Measurements from ENCODE around the gene ADGRL3.

The ADGRL3 gene

DNA sequence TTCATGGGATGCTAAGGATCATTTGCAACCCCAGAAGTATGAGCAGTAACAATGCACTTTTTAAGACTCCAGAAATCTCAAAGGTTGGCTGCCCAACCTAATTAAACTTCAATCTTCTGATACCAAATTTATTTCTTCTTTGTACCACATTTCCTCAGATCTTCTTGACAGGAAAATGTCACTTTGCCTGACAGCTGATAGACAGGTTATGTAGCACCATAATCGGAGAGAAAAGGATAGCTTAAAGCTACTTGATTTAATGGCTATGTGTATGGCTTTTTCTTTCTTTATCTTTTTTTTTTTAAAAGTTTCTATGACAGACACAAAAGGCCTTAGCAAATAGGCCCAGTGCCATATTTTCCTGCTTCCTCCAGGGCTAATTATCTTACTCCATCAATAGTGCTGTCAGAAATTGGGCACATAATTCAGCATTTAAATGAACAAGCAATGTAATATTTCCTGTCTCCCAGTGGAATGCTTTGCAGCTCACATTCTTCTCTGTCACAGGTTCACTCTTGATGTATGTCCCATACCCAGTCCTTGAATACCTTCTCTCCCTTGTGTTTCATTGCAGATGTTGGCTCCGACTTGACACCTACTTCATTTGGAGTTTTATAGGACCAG, 795.7 kb downstream of the ADGRL3 start:
- DNase-seq (ENCODE audit: low read depth in 3 of 3): no peak

DNA sequence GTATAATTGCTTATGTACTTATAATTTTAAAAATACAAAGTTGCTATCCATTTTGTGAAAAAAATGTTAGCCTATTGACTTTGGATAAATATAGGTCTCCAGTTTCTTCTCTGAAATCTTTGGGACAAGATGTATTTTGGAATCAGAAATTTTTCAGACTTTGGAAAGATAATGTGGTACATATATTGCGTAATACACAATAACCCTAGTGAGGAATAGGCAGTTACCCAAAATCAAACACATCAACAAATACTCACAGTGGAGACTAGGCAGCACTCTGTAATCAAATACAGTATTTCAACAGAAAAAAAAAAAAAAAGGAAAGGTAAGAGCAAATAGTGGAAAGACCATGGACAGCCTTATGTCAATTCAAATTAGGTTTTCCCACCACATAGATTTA, 796.8 kb downstream of the ADGRL3 start:
- no peak for DNase-seq (ENCODE audit: low read depth in 3 of 3)

DNA sequence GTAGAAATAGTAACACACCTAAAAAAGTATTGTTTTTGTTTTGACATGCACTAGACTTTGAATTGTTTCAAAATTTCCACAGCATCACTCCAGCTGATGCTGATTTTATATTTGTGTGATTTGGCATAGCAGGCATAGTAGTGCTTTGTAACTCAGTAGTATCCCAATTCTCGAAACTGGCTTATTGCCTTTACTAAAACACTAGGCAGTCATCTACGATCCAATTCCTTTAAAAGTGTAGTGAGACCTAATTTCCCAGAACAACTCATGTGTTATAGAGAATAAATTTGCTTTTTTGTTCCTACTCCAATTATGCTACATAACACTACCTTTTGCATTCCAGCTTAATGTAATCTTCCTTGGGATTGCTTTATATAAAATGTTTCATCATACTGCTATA, 797.7 kb downstream of the ADGRL3 start:
- DNase-seq (ENCODE audit: low read depth in 3 of 3): no peak

DNA sequence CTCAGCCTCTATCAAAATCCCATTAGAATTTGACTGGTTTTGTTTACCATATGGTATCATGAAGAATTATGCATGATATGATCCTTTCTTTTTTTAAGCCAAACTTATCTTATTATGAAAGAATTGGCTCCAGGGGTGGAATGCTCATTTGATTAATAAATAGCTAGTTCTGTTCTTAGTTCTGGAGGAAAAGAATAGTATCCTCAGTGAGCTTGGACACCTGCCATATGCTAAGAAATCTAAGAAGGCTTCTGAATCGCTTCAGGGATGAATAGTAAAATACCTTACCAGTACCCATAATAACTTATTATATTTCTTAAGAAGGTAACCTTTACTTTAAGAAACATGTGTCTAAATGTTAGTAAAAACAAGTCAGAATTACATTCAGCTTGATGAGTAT, 803.6 kb downstream of the ADGRL3 start:
- DNase-seq (ENCODE audit: low read depth in 3 of 3): no peak

DNA sequence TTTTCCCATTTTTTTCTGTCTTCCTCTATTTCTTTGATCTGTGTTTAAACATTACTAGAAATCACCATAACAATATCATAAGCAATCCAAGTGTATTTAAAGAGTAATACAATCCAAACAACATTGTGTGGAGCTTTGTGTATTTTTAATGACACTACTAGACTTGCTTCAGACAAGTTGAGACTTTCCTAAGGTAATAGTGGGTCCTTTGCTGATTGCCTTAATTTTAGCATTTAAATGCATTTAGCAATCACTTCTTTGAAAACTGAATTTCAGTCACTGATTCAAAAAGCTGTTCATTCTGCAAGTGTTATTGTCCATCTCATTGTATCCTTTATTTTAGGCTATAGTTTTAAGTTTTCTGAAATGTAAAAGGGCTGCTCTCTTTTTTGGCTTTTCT, 804.8 kb downstream of the ADGRL3 start:
- DNase-seq (ENCODE audit: low read depth in 3 of 3): no peak

DNA sequence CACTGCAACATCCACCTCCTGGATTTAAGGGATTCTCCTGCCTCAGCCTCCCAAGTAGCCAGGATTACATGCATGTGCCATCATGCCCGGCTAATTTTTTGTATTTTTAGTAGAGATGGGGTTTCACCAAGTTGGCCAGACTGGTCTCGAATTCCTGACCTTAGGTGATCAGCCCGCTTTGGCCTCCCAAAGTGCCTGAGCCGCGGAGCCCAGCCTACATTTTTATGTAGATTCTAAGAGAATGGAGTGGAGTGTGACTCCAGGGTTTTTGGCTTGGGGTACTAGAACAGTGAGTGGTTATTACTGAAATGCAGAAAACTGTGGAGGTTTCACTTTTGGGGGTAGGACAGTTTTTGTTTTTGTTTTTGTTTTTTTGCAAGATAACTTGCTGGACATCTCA, 806.0 kb downstream of the ADGRL3 start:
- DNase-seq (ENCODE audit: low read depth in 3 of 3): no peak

DNA sequence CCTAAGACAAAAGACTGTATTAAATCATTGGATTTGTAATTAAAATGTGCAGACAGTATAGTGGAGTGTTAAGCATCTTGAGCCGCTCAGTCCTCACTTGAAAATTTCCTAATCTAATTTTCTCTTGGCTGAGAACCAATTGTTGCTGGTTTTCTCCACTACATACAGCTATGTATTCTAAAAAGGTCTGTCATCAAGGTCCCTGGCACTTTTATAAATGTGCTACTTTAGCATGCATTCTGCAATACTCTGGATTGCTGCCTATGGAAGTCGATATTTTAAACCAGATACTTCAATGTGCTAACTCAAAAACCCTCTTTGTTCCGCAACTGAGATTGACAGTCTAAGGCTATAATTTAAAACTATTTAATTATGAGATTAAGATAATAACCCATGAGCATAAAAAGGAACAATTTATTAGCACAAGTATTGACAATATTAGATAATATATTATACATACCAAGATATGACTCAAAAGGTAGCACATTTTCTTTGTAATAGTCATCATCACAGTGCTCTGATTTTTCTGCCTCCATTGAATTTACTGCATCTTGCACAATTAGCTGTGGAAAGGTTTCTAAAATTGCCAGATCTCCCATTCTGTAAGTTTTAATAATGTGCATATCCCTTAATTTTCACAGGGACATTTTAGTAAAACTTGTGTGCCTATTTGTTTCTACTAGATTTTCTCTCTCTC, 815.1 kb downstream of the ADGRL3 start:
- DNase-seq (ENCODE audit: low read depth in 3 of 3): no peak

DNA sequence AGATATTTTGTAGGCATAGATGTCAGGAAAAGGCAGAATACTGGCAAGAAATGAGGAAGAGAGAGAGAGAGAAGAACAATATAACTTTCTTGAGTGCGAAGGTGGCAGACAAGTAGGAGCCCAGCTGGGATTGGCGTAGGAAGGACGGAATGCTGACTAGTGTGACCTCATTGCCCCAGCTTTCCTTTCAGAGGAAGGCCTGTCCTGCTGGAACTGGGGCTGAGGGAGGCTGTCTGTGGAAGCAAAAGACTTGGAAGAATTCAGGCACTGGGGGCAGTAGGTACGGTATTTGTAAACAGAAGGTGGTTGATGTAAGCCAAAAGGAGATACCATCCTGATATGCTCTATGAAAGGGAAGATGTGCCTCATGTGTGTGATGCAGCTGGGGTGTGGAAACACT, 818.4 kb downstream of the ADGRL3 start:
- no peak for DNase-seq (ENCODE audit: low read depth in 3 of 3)

DNA sequence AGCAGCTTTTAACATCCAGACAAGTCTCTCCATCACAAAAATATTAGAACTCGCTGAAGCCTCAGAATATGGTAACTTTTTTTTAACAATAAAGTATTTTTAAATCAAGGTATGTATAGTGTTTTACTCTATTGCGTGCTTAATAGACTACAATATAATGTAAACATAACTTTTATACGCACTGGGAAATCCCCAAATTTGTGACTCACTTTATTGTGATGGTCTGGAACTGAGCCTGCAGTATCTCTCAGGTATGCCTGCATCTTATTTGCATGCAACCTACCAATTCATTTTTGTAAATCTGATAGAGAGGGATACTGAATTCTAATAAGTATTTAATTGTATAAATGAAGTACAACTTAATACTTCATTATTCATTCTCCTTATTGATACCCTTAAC, 823.5 kb downstream of the ADGRL3 start:
- DNase-seq (ENCODE audit: low read depth in 3 of 3): no peak

DNA sequence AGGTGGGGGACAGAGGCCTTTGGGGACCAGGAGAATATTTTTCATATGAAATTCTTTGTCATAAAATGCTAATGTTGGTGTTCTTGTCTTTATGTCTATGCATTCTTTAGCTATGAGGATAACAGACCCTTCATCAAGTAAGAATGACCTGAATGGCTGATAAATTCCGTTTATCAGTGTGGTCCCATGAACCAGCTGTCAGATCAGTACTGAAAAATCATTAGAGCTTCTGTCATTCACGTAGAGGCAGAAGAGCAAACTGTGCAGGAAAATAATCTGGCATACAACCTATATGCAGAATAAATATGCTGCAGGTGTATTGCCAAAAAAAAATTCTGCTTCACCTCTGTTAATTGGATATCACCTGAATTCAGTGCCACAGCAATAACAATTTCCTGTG, 828.6 kb downstream of the ADGRL3 start:
- DNase-seq (ENCODE audit: low read depth in 3 of 3): no peak

DNA sequence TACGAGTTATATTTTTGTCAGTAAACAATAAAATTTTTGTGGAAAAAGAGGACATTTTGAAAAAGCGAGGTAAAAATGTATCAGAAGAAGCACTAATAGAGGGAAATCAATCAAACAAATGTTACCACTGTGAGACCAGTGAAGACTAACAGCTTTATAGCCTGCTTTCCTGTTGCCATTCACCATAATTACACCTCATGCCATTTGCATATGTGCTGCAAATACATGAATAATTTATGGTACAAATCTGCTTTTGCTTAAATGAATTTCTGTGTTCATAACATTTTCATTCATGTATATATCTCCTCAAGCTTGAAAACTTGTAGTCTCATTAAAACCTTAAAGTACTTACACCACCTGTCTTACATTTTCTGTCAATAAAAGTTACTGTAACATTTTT, 830.8 kb downstream of the ADGRL3 start:
- no peak for DNase-seq (ENCODE audit: low read depth in 3 of 3)

DNA sequence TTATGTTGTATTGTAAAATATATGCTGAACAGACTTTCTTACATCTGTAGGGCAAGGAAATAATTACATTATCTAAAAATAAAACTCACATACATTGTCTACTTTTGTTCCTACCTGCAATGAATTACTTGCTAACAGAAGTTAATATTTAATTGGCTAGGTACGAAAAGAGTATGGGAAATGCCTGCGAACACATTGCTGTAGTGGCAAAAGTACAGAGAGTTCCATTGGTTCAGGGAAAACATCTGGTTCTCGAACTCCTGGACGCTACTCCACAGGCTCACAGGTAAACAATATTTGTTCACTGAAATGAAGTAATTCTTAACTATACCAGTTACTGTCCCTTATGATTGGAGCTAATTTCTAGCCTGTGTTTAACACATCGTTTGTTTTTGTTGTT, 837.4 kb downstream of the ADGRL3 start:
- no peak for DNase-seq (ENCODE audit: low read depth in 3 of 3)

DNA sequence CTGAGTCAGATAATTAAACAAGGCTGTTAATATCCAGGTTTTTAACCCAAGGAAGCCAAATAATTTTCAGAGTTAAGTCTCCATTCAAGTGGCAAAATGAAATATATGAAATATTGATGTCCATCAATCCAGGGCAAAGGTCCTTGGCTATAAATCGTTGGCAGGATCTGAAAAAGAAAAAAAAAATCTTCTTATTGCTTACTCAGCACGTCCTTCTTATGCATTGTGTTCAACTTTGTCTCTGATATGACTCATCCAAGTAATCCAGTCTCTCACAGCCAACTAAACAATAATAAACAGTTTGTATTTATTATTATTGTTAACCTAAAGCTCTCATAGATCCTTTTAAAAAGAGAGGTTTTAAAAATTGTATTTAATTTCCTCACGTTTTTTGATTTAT, 851.2 kb downstream of the ADGRL3 start:
- no peak for DNase-seq (ENCODE audit: low read depth in 3 of 3)

DNA sequence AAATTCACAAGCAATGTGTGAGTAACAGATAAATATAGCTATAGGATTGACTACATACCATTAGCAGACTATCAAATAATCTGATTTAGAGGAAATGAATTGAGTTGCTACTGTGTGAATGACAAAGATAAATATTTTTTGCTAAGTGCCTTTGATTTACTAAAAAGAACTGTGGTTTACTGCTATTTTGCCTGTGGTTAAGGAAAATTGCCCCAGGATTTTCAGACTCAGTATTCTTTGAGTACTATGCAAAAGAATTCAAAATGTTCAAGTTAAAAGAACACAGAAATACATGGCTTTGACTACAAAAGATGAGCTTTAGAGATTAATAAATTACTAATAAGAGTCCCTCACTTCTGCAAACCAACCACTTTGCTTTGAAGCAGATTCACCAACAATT, 853.8 kb downstream of the ADGRL3 start:
- no peak for DNase-seq (ENCODE audit: low read depth in 3 of 3)

DNA sequence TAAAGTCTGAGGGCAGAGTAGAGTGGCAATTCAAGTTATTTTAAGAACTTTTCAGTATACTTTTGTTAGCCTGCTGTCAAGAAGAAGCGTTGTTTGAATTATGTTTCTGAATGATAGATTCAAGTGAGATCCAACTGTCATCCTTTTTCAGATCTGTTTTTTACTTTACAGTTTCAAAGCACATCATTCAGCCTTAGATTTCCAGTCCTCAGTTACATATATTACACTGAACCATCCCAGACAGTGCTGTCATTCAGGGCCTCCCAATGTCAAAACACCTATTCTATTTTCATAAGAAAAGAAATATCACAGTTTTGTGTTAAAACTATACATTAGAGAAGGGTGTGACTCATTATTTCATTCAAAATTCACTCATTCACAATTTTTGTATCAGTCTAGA, 856.9 kb downstream of the ADGRL3 start:
- no peak for DNase-seq (ENCODE audit: low read depth in 3 of 3)

DNA sequence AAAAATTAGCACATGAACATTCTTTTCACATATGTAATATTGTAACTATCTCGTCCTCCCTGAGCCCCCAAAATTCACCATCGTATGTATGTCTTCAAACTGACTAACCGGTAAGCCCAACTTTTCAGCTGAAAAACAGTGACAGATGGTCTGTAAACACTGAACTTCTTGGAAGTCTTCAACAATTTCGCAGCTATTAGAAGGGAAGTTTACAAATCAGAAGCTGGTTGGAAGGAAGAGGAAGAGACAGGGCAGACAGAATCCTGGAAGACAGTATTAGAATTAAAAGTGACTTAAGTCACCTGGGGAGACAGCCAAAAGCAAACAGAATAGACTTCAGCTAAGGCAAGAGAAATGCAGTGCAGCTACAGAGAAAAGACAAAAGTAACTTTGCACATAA, 858.4 kb downstream of the ADGRL3 start:
- DNase-seq (ENCODE audit: low read depth in 3 of 3): no peak

DNA sequence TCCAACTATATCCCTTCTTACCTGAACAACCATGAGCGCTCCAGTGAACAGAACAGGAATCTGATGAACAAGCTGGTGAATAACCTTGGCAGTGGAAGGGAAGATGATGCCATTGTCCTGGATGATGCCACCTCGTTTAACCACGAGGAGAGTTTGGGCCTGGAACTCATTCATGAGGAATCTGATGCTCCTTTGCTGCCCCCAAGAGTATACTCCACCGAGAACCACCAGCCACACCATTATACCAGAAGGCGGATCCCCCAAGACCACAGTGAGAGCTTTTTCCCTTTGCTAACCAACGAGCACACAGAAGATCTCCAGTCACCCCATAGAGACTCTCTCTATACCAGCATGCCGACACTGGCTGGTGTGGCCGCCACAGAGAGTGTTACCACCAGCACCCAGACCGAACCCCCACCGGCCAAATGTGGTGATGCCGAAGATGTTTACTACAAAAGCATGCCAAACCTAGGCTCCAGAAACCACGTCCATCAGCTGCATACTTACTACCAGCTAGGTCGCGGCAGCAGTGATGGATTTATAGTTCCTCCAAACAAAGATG, 870.2 kb downstream of the ADGRL3 start:
- no peak for DNase-seq (ENCODE audit: low read depth in 3 of 3)

DNA sequence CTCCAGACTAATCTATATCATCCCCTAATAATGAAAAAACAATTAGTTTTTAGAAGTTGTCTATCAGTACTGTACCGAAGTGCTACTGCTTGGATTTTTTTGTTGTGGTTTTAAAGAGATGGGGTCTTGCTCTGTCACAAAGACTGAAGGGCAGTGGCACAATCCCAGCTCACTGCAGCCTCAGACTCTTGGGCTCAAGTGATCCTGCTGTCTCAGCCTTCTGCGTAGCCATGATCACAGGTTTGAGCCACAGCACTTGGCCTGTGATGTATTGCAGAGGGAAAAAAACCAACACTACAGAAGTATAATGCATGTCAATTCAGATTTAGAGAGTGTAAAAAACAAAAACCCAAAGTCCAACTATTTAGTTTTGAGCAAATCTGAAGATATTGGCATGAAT, 875.0 kb downstream of the ADGRL3 start:
- DNase-seq (ENCODE audit: low read depth in 3 of 3): no peak

DNA sequence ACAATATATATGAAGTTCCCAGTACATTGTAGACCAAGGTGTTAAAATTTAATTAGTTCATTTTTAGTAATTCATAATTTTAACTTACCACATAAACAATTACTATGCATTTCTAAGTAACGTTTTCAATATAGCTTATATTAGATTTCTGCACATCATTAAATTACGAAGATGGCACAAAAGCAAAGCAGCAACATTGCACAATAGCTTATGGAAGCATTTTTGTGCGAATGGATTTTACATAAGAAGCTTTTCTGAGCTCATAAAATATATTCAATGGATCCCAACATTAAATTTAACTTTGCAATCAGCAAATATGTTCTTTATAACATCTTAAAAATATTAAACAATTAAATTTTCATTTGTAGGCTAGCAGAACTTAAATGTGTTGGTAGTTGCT, 875.4 kb downstream of the ADGRL3 start:
- DNase-seq (ENCODE audit: low read depth in 3 of 3): no peak

DNA sequence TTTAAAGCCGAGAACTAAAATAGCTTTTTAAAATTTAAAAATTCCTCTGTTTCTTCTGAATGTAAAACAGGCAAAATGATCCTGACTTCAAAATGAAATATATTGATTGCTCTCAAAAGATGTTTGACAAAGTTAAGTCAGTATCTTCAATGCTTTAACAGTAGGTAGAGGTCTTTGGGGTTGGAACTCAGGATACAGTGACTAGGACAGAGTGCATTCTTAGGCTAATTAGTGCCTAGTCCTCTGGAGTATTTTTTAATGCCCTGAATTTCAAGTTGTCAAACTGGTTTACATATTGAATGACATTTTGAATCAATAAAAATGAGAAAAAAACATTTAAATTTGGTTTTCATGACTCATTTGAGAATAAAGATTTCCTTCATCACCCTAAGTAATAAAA, 877.3 kb downstream of the ADGRL3 start:
- no peak for DNase-seq (ENCODE audit: low read depth in 3 of 3)

DNA sequence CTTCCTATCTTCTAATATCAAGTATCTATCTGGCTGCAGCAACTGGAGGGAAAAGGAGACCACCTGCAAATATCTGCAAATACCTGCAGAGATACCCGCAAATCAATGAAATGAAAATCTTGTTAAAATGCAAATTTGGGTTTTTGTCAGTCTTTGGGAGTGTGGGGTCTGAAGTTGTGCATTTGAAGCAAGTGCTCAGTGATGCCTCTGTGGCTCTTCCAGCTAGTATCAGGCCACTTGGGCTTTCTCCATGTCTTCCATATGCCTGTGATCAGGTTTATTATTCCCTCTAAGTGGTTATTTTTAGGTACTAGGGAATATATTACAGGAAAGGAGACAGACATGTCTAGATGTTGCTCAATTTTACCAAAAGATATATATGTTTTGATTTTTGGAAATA, 880.3 kb downstream of the ADGRL3 start:
- DNase-seq (ENCODE audit: low read depth in 3 of 3): no peak

DNA sequence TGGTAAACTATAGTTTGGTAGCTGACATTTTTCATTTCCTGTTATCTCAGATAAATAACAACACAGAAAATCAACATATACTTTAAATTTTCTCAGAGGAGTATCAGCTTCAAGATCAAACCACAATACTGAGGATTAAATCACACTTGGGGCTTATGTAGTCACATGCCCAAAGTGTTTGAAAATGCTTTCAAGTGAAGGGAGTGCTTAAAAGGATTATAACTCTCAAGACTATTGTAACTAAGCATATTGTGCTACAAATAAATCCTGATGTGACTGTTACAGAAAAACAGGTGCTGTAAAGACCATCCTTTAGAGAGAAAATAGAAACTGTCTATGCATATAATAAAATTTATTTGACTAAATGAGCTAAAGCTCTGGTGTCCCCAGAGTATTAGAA, 887.6 kb downstream of the ADGRL3 start:
- DNase-seq (ENCODE audit: low read depth in 3 of 3): no peak

DNA sequence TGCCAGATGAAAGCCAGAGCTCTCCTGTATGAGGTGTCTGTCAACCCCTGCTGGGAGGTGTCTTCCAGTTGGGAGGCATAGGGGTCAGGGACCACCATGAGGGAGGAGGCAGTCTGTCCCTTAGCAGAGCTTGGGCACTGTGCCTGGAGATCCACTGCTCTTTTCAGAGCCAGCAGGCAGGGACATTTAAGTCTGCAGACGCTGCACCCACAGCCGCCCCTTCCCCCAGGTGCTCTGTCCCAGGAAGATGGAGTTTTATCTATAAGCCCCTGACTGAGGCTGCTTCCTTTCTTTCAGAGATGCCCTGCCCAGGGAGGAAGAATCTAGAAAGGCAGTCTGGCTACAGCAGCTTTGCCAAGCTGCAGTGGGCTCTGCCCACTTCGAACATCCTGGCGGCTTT, 893.6 kb downstream of the ADGRL3 start:
- no peak for DNase-seq (ENCODE audit: low read depth in 3 of 3)

DNA sequence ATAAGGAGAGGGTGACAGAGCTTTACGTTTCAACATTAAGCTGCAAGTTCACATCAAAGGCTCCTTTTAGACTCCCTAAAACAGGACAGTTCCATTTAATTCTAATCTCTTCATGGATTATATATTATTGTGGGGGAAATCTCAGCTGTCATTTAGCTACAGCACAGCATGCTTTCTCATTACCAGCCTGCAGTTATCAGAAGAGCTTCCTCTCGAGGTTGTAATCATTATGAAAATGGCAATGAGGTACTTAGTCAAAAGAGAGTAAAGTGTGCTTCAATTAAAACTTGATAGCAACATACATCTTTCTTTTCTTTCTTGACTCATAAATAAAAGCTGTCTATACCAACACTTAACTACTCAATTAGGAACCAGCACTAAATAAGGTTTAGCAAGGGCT, 896.8 kb downstream of the ADGRL3 start:
- DNase-seq (ENCODE audit: low read depth in 3 of 3): no peak

All from stimulated activated CD4-positive, alpha-beta T cell treated with anti-CD3 and anti-CD28 coated beads, TNF-alpha, amount 100 ng/mL, for 4 hours (primary cell).